PC-3 (cell line): ENCODE measurements around the gene PMS1.

Experiments
- CTCF ChIP-seq: fragments of 300-600 bp; sonication (generic); conservative IDR thresholded peaks from 2 replicates; pipeline ENCODE4 v1.5.1; 2017; ENCODE audit warnings: antibody characterized with exemption, low read depth, mild to moderate bottlenecking, low read length
- EZH2phosphoT487 ChIP-seq: fragments of 300-600 bp; sonication (generic); IDR thresholded peaks from 2 replicates; pipeline ENCODE4 v1.6.1; 2018; ENCODE audit warnings: mild to moderate bottlenecking, antibody characterized with exemption, low read length, borderline replicate concordance

GRCh38 chr2:189873696-189874095 lies 89.4 kb downstream of the PMS1 start:
- TF ChIP-seq CTCF (no peak), EZH2phosphoT487 (no peak)
